MCF 10A (cell line): ENCODE results near the gene LRFN2. TPM values are rescaled to one million over a fixed set of nuclear protein-coding genes. Genes with fewer than 3 reads are reported as not detected.
A peak's percentile ranks its signal among the peaks of the same experiment; 100 is the strongest.

ENCODE experiments used
- BruUV-seq: library from RNA; stranded (reverse); fragments of 400-500 nt; replicated peaks from 2 replicates; lab custom pipeline; 2021; lab: Mats Ljungman, UMichigan
- CTCF ChIA-PET: fragments of 300-600 bp; sonication (Branson Sonifier 250); formaldehyde crosslinking; extraction: SDS; loops from one replicate; lab custom pipeline; 2021; ENCODE audit warnings: antibody characterized with exemption, inconsistent platforms; lab: Yijun Ruan, JAX
- POLR2A ChIA-PET: fragments of 300-600, 350-650 bp; sonication (Branson Sonifier 250); formaldehyde crosslinking; extraction: SDS; loops from one replicate; lab custom pipeline; 2020; ENCODE audit warnings: antibody characterized with exemption, inconsistent platforms; lab: Yijun Ruan, JAX
- DNase-seq: peaks from one replicate; pipeline ENCODE4 v3.0.0-alpha.2; 2018; ENCODE audit not compliant: unreplicated experiment
- H3K27ac Mint-ChIP-seq: one replicate; pipeline ENCODE4 v1.8.0; 2022; ENCODE audit warnings: mild to moderate bottlenecking, low read depth, mixed read lengths; ENCODE audit not compliant: unreplicated experiment
- H3K27me3 Mint-ChIP-seq: one replicate; pipeline ENCODE4 v1.8.0; 2022; ENCODE audit warnings: mixed read lengths; ENCODE audit not compliant: insufficient read depth, unreplicated experiment
- H3K36me3 Mint-ChIP-seq: one replicate; pipeline ENCODE4 v1.8.0; 2022; ENCODE audit warnings: mild to moderate bottlenecking, moderate library complexity, mixed read lengths; ENCODE audit not compliant: insufficient read depth, unreplicated experiment
- H3K4me1 Mint-ChIP-seq: one replicate; pipeline ENCODE4 v1.8.0; 2022; ENCODE audit warnings: mixed read lengths; ENCODE audit not compliant: insufficient read depth, unreplicated experiment
- H3K4me3 Mint-ChIP-seq: one replicate; pipeline ENCODE4 v1.8.0; 2022; ENCODE audit warnings: mild to moderate bottlenecking, moderate library complexity, mixed read lengths; ENCODE audit not compliant: unreplicated experiment
- H3K9me3 Mint-ChIP-seq: one replicate; pipeline ENCODE4 v1.8.0; 2022; ENCODE audit warnings: mixed read lengths; ENCODE audit not compliant: unreplicated experiment
- intact Hi-C: fragments of 100-400 bp; cut with micrococcal nuclease; formaldehyde crosslinking; loops from 2 replicates; pipeline ENCODE4 v1.14.1; 2022
- total RNA-seq: library from RNA; stranded (reverse); gene quantifications from 2 replicates; pipeline ENCODE4 v1.2.3, GENCODE V29; 2022
- TF ChIP-seq, protein P1 (sequence below): fragments of 200-600 bp; IDR thresholded peaks from one replicate; pipeline ENCODE4 v1.8.0; 2022; ENCODE audit warnings: antibody characterized with exemption, mild to moderate bottlenecking; ENCODE audit not compliant: unreplicated experiment

The LRFN2 gene
- total RNA-seq, 1 experiment from 2014 or later, result not detected

DNA sequence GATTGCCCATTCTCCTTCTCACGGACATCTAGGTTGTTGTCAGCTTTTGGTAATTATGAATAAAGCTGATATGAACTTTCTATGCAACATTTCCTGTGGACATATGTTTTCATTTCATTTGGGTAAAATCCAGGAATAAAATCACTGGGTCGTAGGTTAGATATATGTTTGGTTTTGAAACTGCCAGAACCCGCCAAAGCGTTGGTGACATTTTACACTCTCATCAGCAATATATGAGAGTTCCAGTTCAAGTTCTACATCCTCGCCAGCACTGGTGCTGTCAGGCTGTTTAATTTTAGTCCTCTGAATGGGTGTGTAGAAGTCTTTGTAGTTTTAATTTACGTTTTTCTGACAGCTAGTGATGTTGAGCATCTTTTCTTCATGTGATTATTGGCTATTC, 27.5 kb upstream of the LRFN2 start:
- no peak for DNase-seq
- Mint-ChIP-seq H3K27me3 (no peaks in the 10 kb centered on the region), H3K27ac (no peak overlapping the region), H3K9me3 (peaks cover 28% of the 10 kb centered on the region), H3K36me3 (no peaks in the 10 kb centered on the region), H3K4me3 (no peak overlapping the region), H3K4me1 (no peaks in the 10 kb centered on the region)
- TF ChIP-seq, protein P1, sequence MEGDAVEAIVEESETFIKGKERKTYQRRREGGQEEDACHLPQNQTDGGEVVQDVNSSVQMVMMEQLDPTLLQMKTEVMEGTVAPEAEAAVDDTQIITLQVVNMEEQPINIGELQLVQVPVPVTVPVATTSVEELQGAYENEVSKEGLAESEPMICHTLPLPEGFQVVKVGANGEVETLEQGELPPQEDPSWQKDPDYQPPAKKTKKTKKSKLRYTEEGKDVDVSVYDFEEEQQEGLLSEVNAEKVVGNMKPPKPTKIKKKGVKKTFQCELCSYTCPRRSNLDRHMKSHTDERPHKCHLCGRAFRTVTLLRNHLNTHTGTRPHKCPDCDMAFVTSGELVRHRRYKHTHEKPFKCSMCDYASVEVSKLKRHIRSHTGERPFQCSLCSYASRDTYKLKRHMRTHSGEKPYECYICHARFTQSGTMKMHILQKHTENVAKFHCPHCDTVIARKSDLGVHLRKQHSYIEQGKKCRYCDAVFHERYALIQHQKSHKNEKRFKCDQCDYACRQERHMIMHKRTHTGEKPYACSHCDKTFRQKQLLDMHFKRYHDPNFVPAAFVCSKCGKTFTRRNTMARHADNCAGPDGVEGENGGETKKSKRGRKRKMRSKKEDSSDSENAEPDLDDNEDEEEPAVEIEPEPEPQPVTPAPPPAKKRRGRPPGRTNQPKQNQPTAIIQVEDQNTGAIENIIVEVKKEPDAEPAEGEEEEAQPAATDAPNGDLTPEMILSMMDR, result no peak
- CTCF ChIA-PET, result interaction anchor here (0.8 kb wide), 1 partner anchor 300 kb away, joined by 4 read pairs; no protein-coding TSS in a partner anchor
- BruUV-seq, result no TSS peak
- POLR2A ChIA-PET, result no interaction called here
- intact Hi-C loops, result no loop called here

DNA sequence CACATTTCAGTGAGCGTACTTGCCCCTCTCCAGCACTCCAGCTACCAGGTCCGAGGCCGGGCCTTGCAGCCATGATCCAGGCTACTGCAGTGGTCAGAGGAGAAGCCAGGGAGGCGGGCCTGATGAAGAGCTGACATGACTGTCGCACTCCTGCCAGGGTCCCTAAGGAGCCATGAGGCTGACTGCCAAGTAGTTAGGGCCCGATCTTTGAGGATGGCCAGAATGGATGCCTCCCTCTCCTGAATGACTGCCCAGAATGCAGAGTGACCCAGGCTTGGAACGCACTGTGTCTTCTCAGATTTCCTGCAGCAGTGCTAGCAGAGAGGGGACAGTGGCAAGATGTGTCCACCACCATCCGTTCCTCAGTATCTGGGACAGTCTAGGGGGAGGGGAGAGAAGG, 24.7 kb upstream of the LRFN2 start:
- no peak for DNase-seq
- ChIA-PET CTCF (no interaction called here), POLR2A (no interaction called here)
- Mint-ChIP-seq H3K9me3 (peaks cover 18% of the 10 kb centered on the region), H3K36me3 (no peaks in the 10 kb centered on the region), H3K27ac (no peak overlapping the region), H3K4me3 (no peak overlapping the region), H3K27me3 (no peaks in the 10 kb centered on the region), H3K4me1 (no peaks in the 10 kb centered on the region)
- intact Hi-C loops, result no loop called here
- no TSS peak for BruUV-seq
- TF ChIP-seq, protein P1, result no peak

DNA sequence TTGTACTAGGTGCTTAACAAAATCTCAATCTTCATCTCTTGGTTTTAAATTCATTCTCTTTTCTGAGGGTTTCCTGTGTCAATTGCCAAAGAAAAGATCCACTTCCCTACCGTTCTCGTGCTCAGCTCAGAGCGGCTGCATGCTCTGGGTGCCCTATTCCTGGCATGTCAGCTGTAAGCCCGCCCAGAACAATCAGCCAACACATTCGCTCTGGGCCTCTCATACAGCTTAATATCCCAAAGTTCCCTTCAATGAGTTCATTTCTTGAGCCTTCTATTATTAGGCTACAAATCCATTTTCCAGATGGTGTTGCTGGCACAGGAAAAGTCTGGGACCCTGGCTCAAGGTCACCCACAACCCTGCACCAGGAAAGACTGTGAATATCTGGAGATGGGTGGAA, 24.3 kb upstream of the LRFN2 start:
- Mint-ChIP-seq H3K27me3 (no peaks in the 10 kb centered on the region), H3K9me3 (peaks cover 18% of the 10 kb centered on the region), H3K36me3 (no peaks in the 10 kb centered on the region), H3K4me1 (no peaks in the 10 kb centered on the region), H3K27ac (no peak overlapping the region), H3K4me3 (no peak overlapping the region)
- CTCF ChIA-PET, result interaction anchor here (0.6 kb wide), 1 partner anchor 1827 kb away, joined by 3 read pairs; no protein-coding TSS in a partner anchor
- TF ChIP-seq, protein P1, result no peak
- intact Hi-C loops, result no loop called here
- POLR2A ChIA-PET, result no interaction called here
- no TSS peak for BruUV-seq
- DNase-seq, result no peak

DNA sequence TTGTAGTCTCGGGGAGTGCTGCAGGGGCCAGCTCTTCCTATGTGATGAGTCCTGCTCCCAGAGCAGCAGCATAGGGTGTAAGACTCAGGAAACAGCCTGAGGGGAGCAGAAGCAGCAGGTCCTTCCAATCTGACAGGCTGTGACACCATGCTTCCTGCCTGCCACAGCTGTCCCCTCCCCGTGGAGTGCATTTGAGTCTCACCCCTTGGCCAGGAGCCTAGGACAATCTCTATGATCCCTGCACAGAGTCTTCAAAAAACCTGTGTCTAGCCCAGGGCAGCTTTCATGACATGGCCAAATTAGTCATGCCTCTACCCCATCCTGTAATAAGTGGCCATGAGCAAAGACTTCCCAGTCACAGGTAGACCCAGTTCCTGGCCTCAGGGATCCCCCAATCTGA, 23.1 kb upstream of the LRFN2 start:
- no peak overlapping the region for H3K27ac Mint-ChIP-seq
- no peaks in the 10 kb centered on the region for H3K4me1 Mint-ChIP-seq
- CTCF ChIA-PET, result interaction anchor here (0.5 to 0.6 kb wide), 2 partner anchors 24 to 270 kb away, joined by 3 read pairs; no protein-coding TSS in a partner anchor
- no peak overlapping the region for H3K4me3 Mint-ChIP-seq
- intact Hi-C loops, result no loop called here
- TF ChIP-seq, protein P1, result no peak
- DNase-seq, result peak; percentile 3
- no peaks in the 10 kb centered on the region for H3K27me3 Mint-ChIP-seq
- no TSS peak for BruUV-seq
- POLR2A ChIA-PET, result no interaction called here
- H3K9me3 Mint-ChIP-seq, result peaks cover 7% of the 10 kb centered on the region
- H3K36me3 Mint-ChIP-seq, result no peaks in the 10 kb centered on the region
